ENCODE measurements around the gene NOPCHAP1.

NOPCHAP1 gene

GRCh38 chr12:105018776-105019175 is 32.7 kb downstream of the NOPCHAP1 start:
- DNase-seq, result no peak

GRCh38 chr12:105020241-105020962 is 34.3 kb downstream of the NOPCHAP1 start:
- DNase-seq, result no peak

GRCh38 chr12:105024928-105025327 is 38.8 kb downstream of the NOPCHAP1 start:
- DNase-seq, result no peak

GRCh38 chr12:105025890-105026289 is 39.8 kb downstream of the NOPCHAP1 start:
- peak; percentile 13 for DNase-seq

GRCh38 chr12:105026411-105026810 is 40.3 kb downstream of the NOPCHAP1 start:
- peak; percentile 13 for DNase-seq

- no peak for DNase-seq
Measured at GRCh38 chr12:105030820-105031807, 45.0 kb downstream of the NOPCHAP1 start.

- DNase-seq, result no peak
Measured at GRCh38 chr12:105032703-105033357, 46.7 kb downstream of the NOPCHAP1 start.

- no peak for DNase-seq
Measured at GRCh38 chr12:105033851-105034250, 47.7 kb downstream of the NOPCHAP1 start.
